Astrocyte of the spinal cord (primary cell): Measurements from ENCODE around the gene PTPRG.

Experiments
- DNase-seq: peaks from one replicate; pipeline ENCODE4 v3.0.0; 2011; ENCODE audit warnings: low read depth, low spot score
- H3K4me3 ChIP-seq: 2 replicates; pipeline ENCODE4 v1.5.1; 2011; ENCODE audit warnings: low read depth, mild to moderate bottlenecking, low read length, moderate library complexity
- in situ Hi-C: cut with HindIII; loops from 2 replicates; pipeline ENCODE4 v1.10.0; 2017; ENCODE audit warnings: low sequenced_read_pairs
- TF ChIP-seq, protein P1 (sequence below): IDR thresholded peaks from 2 replicates; pipeline ENCODE4 v1.5.1; 2012; ENCODE audit warnings: low read depth, mild to moderate bottlenecking, low read length, inconsistent platforms

The PTPRG gene

DNA sequence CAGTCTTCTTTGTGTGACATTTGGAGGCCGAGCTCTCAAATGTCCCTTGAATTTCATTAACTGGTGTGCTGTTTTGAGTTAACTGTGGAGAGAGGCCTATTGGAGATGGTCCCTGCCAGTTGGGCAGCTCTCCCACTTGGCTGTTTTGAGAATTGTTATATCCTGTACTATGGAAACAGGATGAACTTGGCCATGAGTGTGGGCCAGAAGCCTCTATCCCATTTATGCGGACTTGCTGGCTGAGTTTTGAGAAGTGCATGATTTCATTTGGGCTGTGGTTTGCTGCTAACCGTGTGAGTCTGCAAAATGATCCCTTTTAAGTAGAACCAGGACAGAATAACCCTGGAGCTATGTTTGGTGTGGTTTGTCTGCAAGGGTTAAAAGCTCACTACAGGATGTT is 366.0 kb downstream of the PTPRG start:
- TF ChIP-seq, protein P1, sequence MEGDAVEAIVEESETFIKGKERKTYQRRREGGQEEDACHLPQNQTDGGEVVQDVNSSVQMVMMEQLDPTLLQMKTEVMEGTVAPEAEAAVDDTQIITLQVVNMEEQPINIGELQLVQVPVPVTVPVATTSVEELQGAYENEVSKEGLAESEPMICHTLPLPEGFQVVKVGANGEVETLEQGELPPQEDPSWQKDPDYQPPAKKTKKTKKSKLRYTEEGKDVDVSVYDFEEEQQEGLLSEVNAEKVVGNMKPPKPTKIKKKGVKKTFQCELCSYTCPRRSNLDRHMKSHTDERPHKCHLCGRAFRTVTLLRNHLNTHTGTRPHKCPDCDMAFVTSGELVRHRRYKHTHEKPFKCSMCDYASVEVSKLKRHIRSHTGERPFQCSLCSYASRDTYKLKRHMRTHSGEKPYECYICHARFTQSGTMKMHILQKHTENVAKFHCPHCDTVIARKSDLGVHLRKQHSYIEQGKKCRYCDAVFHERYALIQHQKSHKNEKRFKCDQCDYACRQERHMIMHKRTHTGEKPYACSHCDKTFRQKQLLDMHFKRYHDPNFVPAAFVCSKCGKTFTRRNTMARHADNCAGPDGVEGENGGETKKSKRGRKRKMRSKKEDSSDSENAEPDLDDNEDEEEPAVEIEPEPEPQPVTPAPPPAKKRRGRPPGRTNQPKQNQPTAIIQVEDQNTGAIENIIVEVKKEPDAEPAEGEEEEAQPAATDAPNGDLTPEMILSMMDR = no peak
- in situ Hi-C loops = no loop called here
- no peak overlapping the region for H3K4me3 ChIP-seq
- DNase-seq = peak; percentile 96

DNA sequence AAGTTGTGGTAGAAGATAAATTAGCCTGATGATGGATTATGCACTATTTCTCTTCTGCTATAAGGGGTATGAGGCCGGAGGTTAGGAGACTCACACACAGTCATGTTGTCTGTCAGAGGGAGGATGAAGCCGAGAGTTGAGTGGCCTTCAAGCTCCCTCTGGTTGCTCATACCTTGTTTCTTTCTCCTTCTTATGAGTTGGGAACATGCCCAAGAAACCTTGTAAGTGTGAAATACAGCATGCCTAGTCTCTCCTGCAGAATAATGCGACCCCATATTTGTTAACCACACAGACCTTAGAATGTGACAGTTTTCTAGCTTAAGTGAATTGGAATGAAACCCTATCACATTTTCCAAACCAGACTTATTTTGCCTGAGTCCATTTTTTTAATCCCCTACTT is 366.7 kb downstream of the PTPRG start:
- H3K4me3 ChIP-seq = no peak overlapping the region
- DNase-seq = peak; percentile 42
- TF ChIP-seq, protein P1 = no peak
- in situ Hi-C loops = no loop called here

GRCh38 chr3:61928776-61929314 is 367.5 kb downstream of the PTPRG start:
- H3K4me3 ChIP-seq = no peak overlapping the region
- in situ Hi-C loops = no loop called here
- DNase-seq = no peak
- TF ChIP-seq, protein P1 = no peak

DNA sequence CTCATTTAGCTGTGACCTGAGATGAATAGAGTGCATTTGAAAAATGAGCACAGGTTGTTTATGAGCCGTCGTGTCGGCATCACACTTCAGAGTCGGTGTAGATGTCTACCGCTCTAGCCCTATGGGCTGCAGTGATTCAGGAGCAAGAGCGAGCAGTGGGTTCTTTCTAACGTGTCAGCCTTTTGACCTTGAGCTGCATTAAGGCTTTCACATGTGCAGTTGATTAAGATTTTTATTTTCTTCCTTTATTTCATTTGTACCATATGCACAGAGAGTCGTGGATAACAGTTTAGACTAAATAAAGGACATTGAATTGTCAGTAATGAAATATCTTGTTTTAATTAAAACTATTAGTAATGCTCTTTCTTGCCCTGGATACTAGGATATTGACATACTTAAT is 368.2 kb downstream of the PTPRG start:
- in situ Hi-C loops = no loop called here
- TF ChIP-seq, protein P1 = no peak
- H3K4me3 ChIP-seq = no peak overlapping the region
- DNase-seq = no peak

DNA sequence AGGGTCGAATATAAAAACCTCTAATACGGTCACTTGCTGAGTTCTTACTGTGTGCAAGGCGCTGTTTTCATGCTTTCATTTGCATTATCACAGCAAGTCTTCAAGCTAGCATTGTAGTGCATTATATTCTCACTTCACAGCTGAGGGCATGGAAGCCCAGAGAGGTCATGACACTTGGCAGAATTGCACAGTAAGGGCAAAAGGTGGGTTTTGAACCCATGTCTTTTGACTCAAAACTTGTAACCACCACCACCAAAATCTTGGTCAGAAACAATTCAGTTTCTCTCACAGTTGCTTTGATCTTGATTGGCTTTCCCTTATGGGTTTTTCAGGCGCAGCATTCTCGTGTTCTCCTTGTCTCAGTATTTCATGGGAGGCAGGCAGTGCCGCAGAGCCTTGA is 371.1 kb downstream of the PTPRG start:
- no peak for DNase-seq
- TF ChIP-seq, protein P1 = no peak
- no peak overlapping the region for H3K4me3 ChIP-seq
- in situ Hi-C loops = no loop called here

DNA sequence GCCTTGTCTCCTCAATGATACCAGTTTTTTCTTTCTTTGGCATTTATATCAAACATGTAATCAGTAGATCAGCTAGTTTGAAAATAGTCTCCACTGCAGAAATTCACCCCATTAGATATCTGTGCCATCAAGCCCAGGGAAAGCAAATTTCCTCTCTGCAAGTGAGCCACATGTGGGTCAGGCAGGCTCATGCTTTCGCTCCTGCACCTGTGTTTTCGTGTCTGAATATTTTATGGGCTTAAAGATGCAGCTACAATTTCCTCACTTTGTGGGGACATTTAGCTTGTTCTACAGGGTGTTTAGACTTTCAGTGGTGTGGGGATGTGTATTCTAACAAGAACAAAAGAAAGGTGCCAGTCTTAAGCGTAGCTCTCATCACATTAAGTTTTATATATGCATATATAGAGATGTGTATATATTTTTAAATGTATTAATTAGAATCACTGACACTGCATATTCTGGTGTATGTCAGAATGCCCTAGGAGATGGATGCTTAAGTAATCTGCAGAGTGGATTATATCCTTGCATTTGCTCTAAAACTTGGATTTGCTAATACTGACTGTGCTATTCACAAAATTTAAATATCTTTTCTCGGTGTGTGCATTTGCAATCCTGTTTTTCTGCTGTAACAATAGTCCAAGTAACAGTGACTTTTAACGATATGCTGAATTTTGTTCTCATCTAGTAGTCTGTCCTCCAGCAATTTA is 372.6 kb downstream of the PTPRG start:
- H3K4me3 ChIP-seq = no peak overlapping the region
- DNase-seq = no peak
- in situ Hi-C loops = no loop called here
- TF ChIP-seq, protein P1 = no peak
